ENCODE measurements around the gene ATG10. TPM values are rescaled to one million over a fixed set of nuclear protein-coding genes. Genes with fewer than 3 reads are reported as not detected.

Gene ATG10
- total RNA-seq, 4 donors from 2014 or later = 4.8 to 13.7 (median 8.4) TPM

- TF ChIP-seq POLR2A (IDR thresholded peaks at IDR 0.05) = no peak
- H3K4me3 ChIP-seq (ENCODE audit: low read depth, poor library complexity, severe bottlenecking) = no peak overlapping the region
- intact Hi-C loops (cut with DNase I; ENCODE audit: low total_unique reads) = loop anchor here (10.0 kb wide), 1 partner anchor 306 kb away; no protein-coding TSS in a partner anchor
- no peak for DNase-seq (ENCODE audit: low spot score in 2 of 2)
Measured at GRCh38 chr5:82160948-82161347, 189.1 kb downstream of the ATG10 start.

DNA sequence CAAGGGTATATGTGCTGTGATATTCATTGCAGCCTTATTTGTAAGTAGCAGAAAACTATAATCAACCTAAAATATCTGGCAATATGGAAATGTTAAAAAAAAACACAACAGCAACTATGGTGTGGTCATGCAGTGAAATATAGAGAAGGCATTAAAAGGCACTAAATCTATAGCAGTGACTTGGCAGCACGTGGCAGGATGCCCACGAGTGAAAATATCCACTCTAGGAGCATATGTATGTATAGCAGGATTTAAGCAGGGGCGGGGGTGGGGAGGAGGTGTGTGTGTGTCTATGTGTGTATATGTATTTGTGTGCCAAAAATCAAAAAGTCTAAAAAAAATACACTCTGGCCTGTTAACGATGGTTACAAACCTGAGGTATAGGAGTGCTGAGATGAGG lies 190.8 kb downstream of the ATG10 start:
- no peak for TF ChIP-seq POLR2A (IDR thresholded peaks at IDR 0.05)
- TF ChIP-seq, protein P1, sequence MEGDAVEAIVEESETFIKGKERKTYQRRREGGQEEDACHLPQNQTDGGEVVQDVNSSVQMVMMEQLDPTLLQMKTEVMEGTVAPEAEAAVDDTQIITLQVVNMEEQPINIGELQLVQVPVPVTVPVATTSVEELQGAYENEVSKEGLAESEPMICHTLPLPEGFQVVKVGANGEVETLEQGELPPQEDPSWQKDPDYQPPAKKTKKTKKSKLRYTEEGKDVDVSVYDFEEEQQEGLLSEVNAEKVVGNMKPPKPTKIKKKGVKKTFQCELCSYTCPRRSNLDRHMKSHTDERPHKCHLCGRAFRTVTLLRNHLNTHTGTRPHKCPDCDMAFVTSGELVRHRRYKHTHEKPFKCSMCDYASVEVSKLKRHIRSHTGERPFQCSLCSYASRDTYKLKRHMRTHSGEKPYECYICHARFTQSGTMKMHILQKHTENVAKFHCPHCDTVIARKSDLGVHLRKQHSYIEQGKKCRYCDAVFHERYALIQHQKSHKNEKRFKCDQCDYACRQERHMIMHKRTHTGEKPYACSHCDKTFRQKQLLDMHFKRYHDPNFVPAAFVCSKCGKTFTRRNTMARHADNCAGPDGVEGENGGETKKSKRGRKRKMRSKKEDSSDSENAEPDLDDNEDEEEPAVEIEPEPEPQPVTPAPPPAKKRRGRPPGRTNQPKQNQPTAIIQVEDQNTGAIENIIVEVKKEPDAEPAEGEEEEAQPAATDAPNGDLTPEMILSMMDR (IDR thresholded peaks at IDR 0.05) = no peak
- no peak for DNase-seq (ENCODE audit: low spot score in 2 of 2)
- no peak overlapping the region for H3K4me3 ChIP-seq (ENCODE audit: low read depth, poor library complexity, severe bottlenecking)
- intact Hi-C loops (cut with DNase I; ENCODE audit: low total_unique reads) = loop anchor here (10.0 kb wide), 1 partner anchor 308 kb away; no protein-coding TSS in a partner anchor
- WGBS, 2 donors = 87 to 88% methylated on average over 4 of the region's 4 CpGs

DNA sequence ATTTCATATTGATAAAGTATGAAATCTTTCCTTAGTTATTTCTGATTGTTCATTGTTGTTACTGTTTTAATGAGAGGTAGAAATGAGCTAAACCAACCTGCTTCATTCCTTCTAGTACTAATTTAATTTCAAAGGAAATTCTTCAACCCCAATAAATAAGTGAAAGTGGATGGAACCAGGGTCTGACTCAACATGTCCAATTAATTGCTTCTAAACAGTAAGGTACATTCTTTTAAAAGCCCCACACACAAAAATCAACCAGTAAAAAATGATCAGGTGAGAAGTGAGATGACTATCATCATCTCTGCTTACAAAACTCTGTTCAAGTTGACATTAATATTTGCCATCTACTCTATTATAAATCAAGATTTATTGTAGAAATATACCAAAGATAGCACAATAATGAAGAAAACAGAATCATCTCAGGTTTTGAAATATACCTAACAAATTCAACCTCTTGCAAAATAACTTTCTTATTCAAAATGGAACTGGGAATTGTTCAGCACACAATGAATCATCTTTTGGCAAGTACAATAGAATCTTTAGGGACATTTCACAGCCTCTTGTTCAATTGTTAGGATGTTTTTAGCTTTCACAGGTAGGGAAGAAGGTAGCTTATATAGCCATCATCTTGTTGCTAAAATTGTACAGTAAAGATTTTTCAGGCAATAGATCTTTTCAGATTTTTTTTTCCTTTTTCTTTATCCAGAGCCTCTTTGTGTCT lies 191.8 kb downstream of the ATG10 start:
- intact Hi-C loops (cut with DNase I; ENCODE audit: low total_unique reads) = loop anchor here (10.0 kb wide), 1 partner anchor 309 kb away; no protein-coding TSS in a partner anchor
- no peak for DNase-seq (ENCODE audit: low spot score in 2 of 2)
- TF ChIP-seq, protein P1 (IDR thresholded peaks at IDR 0.05) = no peak
- TF ChIP-seq POLR2A (IDR thresholded peaks at IDR 0.05) = no peak
- H3K4me3 ChIP-seq (ENCODE audit: low read depth, poor library complexity, severe bottlenecking) = no peak overlapping the region

DNA sequence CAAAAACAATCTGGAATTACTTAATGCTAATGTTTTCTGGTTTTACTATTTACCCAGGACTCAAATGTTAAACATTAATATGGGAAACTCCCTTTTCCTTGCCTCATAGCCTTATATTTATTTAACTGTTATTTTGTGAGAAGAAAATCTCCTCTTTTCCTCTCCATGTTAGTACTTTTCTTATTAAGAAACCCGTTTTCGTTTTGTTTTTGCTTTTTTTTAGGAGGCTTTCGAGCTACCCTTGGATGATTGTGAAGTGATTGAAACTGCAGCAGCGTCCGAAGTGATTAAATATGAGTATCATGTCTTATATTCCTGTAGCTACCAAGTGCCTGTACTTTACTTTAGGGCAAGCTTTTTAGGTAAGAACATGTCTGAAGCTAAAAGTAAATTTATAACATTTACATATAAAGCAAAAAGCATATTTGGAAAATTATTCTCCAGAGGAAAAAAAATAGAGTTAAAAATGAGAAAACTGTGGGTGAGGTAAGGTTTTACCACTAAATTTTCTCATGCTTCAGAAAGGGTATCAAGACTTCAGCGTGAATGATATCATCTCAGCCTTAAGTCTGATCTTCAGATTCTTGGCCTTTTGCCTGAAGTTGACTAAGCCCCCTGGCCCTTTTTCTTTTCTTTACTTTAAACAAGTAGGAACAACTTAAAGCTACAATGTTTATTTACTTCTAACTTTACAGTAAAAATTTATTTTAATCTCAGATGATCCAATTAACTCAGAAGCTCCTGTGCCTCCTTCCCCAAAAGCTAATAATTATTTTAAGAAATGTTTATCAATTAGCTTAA lies 192.6 kb downstream of the ATG10 start:
- TF ChIP-seq, protein P1 (IDR thresholded peaks at IDR 0.05) = no peak
- TF ChIP-seq POLR2A (IDR thresholded peaks at IDR 0.05) = no peak
- intact Hi-C loops (cut with DNase I; ENCODE audit: low total_unique reads) = loop anchor here (10.0 kb wide), 1 partner anchor 310 kb away; no protein-coding TSS in a partner anchor
- H3K4me3 ChIP-seq (ENCODE audit: low read depth, poor library complexity, severe bottlenecking) = no peak overlapping the region
- DNase-seq (ENCODE audit: low spot score in 2 of 2) = no peak
- WGBS, 2 donors = 42 to 44% methylated on average over 6 of the region's 6 CpGs

DNA sequence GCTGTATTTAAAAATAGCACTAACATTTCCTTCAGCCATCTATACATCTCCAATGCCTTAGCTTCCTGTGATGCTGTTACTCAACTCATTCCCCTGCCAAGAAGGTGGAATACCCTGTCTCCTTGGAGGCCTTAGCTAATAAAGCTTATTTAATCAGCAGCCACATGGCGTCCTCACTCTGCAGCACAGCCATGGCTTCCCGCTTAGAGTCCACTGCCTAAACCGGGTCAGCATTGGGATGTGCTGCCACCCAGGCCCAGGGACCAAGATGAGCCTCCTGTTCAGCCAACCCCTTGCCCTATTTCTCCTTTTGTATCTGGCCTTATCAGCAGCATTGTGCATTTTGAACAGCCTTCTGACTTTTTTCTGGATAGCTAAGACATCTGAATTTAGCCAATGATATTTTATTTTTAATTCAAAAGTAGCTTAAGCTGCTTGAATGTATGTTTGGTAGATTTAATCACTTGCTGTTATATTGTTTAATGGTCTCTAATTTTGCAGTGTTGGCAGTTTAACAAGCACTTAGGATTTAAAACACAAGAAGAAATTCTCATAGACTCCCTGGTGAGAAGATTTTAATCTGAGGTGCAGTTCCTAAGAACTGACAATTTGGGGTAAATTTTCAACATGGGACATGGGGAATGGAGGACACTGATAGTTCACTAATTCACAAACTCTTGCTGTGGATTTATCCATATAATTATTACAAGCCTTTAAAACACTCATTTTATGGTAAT lies 193.3 kb downstream of the ATG10 start:
- 40 to 66% methylated on average over 3 of the region's 3 CpGs for WGBS, 2 donors
- H3K4me3 ChIP-seq (ENCODE audit: low read depth, poor library complexity, severe bottlenecking) = no peak overlapping the region
- intact Hi-C loops (cut with DNase I; ENCODE audit: low total_unique reads) = loop anchor here (5.0 to 10.0 kb wide), 2 partner anchors 310 to 658 kb away; no protein-coding TSS in a partner anchor
- no peak for DNase-seq (ENCODE audit: low spot score in 2 of 2)
- TF ChIP-seq POLR2A (IDR thresholded peaks at IDR 0.05) = no peak
- TF ChIP-seq, protein P1 (IDR thresholded peaks at IDR 0.05) = no peak

Measured in lower leg skin (tissue), 4 donors.